K562 (cell line): Measurements from ENCODE around the gene TMEM248. TPM values are rescaled to one million over a fixed set of nuclear protein-coding genes. Genes with fewer than 3 reads are reported as not detected.

ENCODE experiments used
- CREM ChIP-seq: IDR thresholded peaks from 2 replicates; pipeline ENCODE4 v1.6.1; 2014; ENCODE audit warnings: antibody characterized with exemption, low read depth
- CSDE1 ChIP-seq, 2 experiments: fragments of 450-650 bp; IDR thresholded peaks; 2 replicates each; pipeline ENCODE4 v1.6.1; 2016; ENCODE audit warnings: mild to moderate bottlenecking in 1 of 2
- HEY1 ChIP-seq: fragments of 250-450 bp; sonication (Bioruptor Pico); IDR thresholded peaks from 2 replicates; pipeline ENCODE4 v1.5.0; 2020; ENCODE audit warnings: mild to moderate bottlenecking, moderate library complexity, borderline replicate concordance
- PCBP1 ChIP-seq: fragments of 200-400 bp; formaldehyde crosslinking; IDR thresholded peaks from 2 replicates; pipeline ENCODE4 v1.6.1; 2018; ENCODE audit warnings: mild to moderate bottlenecking, low read depth, low read length; ENCODE audit not compliant: poor library complexity, severe bottlenecking
- PHB ChIP-seq: fragments of 250-450 bp; sonication (Bioruptor Pico); IDR thresholded peaks from 2 replicates; pipeline ENCODE4 v1.5.0; 2021
- POLR3A ChIP-seq: IDR thresholded peaks from 2 replicates; pipeline ENCODE4 v1.6.1; 2011; ENCODE audit warnings: borderline replicate concordance, mild to moderate bottlenecking, moderate library complexity; ENCODE audit not compliant: insufficient read length, insufficient read depth; ENCODE audit errors: extremely low read depth
- POLR3G ChIP-seq: IDR thresholded peaks from 2 replicates; pipeline ENCODE4 v1.6.1; 2011; ENCODE audit not compliant: insufficient read length, insufficient replicate concordance; ENCODE audit errors: extremely low read depth
- PTBP1 ChIP-seq: fragments of 200-400 bp; formaldehyde crosslinking; IDR thresholded peaks from 2 replicates; pipeline ENCODE4 v1.6.1; 2017; ENCODE audit warnings: low read depth, low read length
- SIN3A ChIP-seq, 2 experiments: fragments of 150-350 bp in 1 of 2; IDR thresholded peaks; 2 replicates each; pipeline ENCODE4 v1.6.1; 2011 to 2016; ENCODE audit warnings: borderline replicate concordance in 2 of 2, low read depth in 2 of 2, low read length in 2 of 2, mild to moderate bottlenecking in 2 of 2, moderate library complexity in 2 of 2; ENCODE audit not compliant: control insufficient read depth in 1 of 2
- TEAD1 ChIP-seq, 2 experiments: fragments of 450-650 bp in 1 of 2; sonication (generic) in 1 of 2; formaldehyde crosslinking; IDR thresholded peaks; 2 replicates each; pipeline versions ENCODE4 v1.4.0 to v1.8.0; 2020 to 2022; ENCODE audit warnings: mild to moderate bottlenecking in 2 of 2, missing genetic modification reagents in 1 of 2
- TRIM24 ChIP-seq, 2 experiments: fragments of 450-650 bp; IDR thresholded peaks; 2 replicates each; pipeline ENCODE4 v1.6.1; 2016
- ZNF134 ChIP-seq: fragments of 250-450 bp; sonication (Bioruptor Pico); conservative IDR thresholded peaks from 2 replicates; pipeline ENCODE4 v1.4.0; 2020
- polyA plus RNA-seq, 8 experiments: library from polyadenylated mRNA; depleted of rRNA in 4 of 8; stranded (reverse) in 5 of 8; unstranded in 3 of 8; fragments of >200 nt; fragmentation: Nextera tagmentation in 2 of 8; fragmentation: Illumina TruSeq in 1 of 8; extraction: Ambion mirVana in 2 of 8; extraction: Trizol in 1 of 8; gene quantifications; 2 replicates each; pipeline versions ENCODE4 v1.2.1 to v1.2.3, GENCODE V29; 2011 to 2014; ENCODE audit warnings: inconsistent platforms in 1 of 8, missing spikeins in 1 of 8
- total RNA-seq, 7 experiments: library from RNA; depleted of rRNA in 6 of 7; stranded (reverse); fragments of >200 nt in 6 of 7; fragmentation: Illumina TruSeq in 2 of 7; extraction: Trizol in 2 of 7; gene quantifications; 2 replicates each; pipeline versions ENCODE4 v1.2.1 to v1.2.3, GENCODE V29; 2011 to 2021; ENCODE audit warnings: low replicate concordance in 1 of 7
- TF ChIP-seq, protein P1 (sequence below), 2 experiments: fragments of 450-650 bp; conservative IDR thresholded peaks; 2 replicates each; pipeline ENCODE4 v1.6.1; 2017; ENCODE audit warnings: mild to moderate bottlenecking in 2 of 2, moderate library complexity in 2 of 2
- TF ChIP-seq, protein P2 (sequence below): sonication (generic); formaldehyde crosslinking; IDR thresholded peaks from 2 replicates; pipeline ENCODE4 v1.8.1; 2022; ENCODE audit warnings: missing genetic modification reagents
- TF ChIP-seq, protein P3 (sequence below): fragments of 450-650 bp; IDR thresholded peaks from 2 replicates; pipeline ENCODE4 v1.6.1; 2016
- TF ChIP-seq, protein P4 (sequence below): sonication (generic); formaldehyde crosslinking; IDR thresholded peaks from 2 replicates; pipeline ENCODE4 v1.8.0; 2022; ENCODE audit warnings: mild to moderate bottlenecking, missing genetic modification reagents, borderline replicate concordance
- TF ChIP-seq, protein P5 (sequence below): IDR thresholded peaks from 2 replicates; pipeline ENCODE4 v1.6.1; 2016; ENCODE audit warnings: missing genetic modification characterization, missing compliant biosample characterization
- TF ChIP-seq, protein P6 (sequence below), 3 experiments: fragments of 200-800 bp in 1 of 3; sonication (Bioruptor generic) in 1 of 3; sonication (generic) in 1 of 3; formaldehyde crosslinking in 1 of 3; IDR thresholded peaks; 2 replicates each; pipeline versions ENCODE4 v1.6.1 to v1.8.0; 2016 to 2022; ENCODE audit warnings: mild to moderate bottlenecking in 2 of 3, missing compliant biosample characterization in 2 of 3, missing genetic modification characterization in 2 of 3, missing genetic modification reagents in 1 of 3

TMEM248 gene
- total and polyA plus RNA-seq, 9 of the 15 experiments (the other 6 are each of a cell fraction or from before 2014, with no cell fraction given), result 6.3 to 132 (median 64.4) TPM

DNA sequence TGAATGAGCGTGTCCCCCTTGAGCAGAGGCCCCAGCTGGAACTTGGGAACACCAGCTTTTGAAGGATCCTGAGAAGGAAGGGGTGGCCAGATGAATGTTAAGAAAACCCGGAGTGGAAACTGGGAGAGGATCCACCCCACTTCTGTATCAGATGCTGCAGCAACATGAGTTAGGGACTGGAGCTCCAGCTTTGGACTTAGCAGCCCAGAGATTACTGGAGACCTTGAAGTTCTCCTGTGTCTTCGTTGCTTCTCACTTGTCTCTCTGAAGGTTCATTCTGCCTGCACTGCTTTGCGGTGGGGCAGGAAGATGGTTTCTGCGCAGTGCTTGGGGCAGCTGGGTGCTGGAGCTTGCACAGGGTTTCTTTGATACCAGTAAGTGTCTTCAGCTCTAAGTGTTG is 9.3 kb downstream of the TMEM248 start (continued):
- TF ChIP-seq, protein P1, sequence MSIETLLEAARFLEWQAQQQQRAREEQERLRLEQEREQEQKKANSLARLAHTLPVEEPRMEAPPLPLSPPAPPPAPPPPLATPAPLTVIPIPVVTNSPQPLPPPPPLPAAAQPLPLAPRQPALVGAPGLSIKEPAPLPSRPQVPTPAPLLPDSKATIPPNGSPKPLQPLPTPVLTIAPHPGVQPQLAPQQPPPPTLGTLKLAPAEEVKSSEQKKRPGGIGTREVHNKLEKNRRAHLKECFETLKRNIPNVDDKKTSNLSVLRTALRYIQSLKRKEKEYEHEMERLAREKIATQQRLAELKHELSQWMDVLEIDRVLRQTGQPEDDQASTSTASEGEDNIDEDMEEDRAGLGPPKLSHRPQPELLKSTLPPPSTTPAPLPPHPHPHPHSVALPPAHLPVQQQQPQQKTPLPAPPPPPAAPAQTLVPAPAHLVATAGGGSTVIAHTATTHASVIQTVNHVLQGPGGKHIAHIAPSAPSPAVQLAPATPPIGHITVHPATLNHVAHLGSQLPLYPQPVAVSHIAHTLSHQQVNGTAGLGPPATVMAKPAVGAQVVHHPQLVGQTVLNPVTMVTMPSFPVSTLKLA (conservative IDR thresholded peaks at IDR 0.05), result peak; percentile 33 to 56; a peak in 2 of 4 replicates
- TF ChIP-seq SIN3A (IDR thresholded peaks at IDR 0.05; ENCODE audit: borderline replicate concordance in 2 of 2, control insufficient read depth in 1 of 2, low read depth in 2 of 2, low read length in 2 of 2) (peak in 1 of 2 experiments; percentile 38; a peak in 1 of 4 replicates), PTBP1 (no peak), PHB (CRISPR knock-in tag) (no peak), ZNF134 (CRISPR knock-in tag) (no peak), POLR3G (no peak), HEY1 (CRISPR knock-in tag) (no peak), TEAD1 (CRISPR knock-in tag; IDR thresholded peaks at IDR 0.05) (peak in 1 of 2 experiments; percentile 21; a peak in 1 of 4 replicates), TRIM24 (IDR thresholded peaks at IDR 0.05) (no peak), CSDE1 (IDR thresholded peaks at IDR 0.05) (peak in 1 of 2 experiments; percentile 19; a peak in 1 of 4 replicates), POLR3A (no peak), CREM (peak; percentile 67), PCBP1 (no peak)
- TF ChIP-seq, protein P2, sequence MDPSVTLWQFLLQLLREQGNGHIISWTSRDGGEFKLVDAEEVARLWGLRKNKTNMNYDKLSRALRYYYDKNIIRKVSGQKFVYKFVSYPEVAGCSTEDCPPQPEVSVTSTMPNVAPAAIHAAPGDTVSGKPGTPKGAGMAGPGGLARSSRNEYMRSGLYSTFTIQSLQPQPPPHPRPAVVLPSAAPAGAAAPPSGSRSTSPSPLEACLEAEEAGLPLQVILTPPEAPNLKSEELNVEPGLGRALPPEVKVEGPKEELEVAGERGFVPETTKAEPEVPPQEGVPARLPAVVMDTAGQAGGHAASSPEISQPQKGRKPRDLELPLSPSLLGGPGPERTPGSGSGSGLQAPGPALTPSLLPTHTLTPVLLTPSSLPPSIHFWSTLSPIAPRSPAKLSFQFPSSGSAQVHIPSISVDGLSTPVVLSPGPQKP (CRISPR knock-in tag), result no peak
- TF ChIP-seq, protein P3, sequence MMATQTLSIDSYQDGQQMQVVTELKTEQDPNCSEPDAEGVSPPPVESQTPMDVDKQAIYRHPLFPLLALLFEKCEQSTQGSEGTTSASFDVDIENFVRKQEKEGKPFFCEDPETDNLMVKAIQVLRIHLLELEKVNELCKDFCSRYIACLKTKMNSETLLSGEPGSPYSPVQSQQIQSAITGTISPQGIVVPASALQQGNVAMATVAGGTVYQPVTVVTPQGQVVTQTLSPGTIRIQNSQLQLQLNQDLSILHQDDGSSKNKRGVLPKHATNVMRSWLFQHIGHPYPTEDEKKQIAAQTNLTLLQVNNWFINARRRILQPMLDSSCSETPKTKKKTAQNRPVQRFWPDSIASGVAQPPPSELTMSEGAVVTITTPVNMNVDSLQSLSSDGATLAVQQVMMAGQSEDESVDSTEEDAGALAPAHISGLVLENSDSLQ, result peak; percentile 65
- TF ChIP-seq, protein P4, sequence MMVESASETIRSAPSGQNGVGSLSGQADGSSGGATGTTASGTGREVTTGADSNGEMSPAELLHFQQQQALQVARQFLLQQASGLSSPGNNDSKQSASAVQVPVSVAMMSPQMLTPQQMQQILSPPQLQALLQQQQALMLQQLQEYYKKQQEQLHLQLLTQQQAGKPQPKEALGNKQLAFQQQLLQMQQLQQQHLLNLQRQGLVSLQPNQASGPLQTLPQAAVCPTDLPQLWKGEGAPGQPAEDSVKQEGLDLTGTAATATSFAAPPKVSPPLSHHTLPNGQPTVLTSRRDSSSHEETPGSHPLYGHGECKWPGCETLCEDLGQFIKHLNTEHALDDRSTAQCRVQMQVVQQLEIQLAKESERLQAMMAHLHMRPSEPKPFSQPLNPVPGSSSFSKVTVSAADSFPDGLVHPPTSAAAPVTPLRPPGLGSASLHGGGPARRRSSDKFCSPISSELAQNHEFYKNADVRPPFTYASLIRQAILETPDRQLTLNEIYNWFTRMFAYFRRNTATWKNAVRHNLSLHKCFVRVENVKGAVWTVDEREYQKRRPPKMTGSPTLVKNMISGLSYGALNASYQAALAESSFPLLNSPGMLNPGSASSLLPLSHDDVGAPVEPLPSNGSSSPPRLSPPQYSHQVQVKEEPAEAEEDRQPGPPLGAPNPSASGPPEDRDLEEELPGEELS (CRISPR knock-in tag), result no peak
- TF ChIP-seq, protein P5, sequence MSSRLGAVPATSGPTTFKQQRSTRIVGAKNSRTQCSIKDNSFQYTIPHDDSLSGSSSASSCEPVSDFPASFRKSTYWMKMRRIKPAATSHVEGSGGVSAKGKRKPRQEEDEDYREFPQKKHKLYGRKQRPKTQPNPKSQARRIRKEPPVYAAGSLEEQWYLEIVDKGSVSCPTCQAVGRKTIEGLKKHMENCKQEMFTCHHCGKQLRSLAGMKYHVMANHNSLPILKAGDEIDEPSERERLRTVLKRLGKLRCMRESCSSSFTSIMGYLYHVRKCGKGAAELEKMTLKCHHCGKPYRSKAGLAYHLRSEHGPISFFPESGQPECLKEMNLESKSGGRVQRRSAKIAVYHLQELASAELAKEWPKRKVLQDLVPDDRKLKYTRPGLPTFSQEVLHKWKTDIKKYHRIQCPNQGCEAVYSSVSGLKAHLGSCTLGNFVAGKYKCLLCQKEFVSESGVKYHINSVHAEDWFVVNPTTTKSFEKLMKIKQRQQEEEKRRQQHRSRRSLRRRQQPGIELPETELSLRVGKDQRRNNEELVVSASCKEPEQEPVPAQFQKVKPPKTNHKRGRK (tag), result no peak
- TF ChIP-seq, protein P6, sequence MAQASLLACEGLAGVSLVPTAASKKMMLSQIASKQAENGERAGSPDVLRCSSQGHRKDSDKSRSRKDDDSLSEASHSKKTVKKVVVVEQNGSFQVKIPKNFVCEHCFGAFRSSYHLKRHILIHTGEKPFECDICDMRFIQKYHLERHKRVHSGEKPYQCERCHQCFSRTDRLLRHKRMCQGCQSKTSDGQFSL (CRISPR knock-in tag; IDR thresholded peaks at IDR 0.05), result no peak
- TF ChIP-seq, protein P6 (tag; IDR thresholded peaks at IDR 0.05), result no peak
